ENCODE measurements around the gene SH3PXD2B. TPM values are rescaled to one million over a fixed set of nuclear protein-coding genes. Genes with fewer than 3 reads are reported as not detected.
"Not testable (repeated sequence)": the region's sequence is repeated elsewhere in the genome, so short reads cannot be mapped to it uniquely, and the experiment has no call there.

Gene SH3PXD2B
- total RNA-seq, 1 experiment from 2014 or later = 27.5 TPM

- POLR2A ChIA-PET = no interaction called here
- BruUV-seq (replicated peaks) = no TSS peak
- TF ChIP-seq CTCF (IDR thresholded peaks at IDR 0.05 in 2 of 3, conservative IDR thresholded peaks at IDR 0.05 in 1 of 3; ENCODE audit: borderline replicate concordance in 1 of 3, insufficient read depth in 1 of 3, low read depth in 2 of 3, low read length in 2 of 3) = no peak
- no peak for TF ChIP-seq ATF3 (IDR thresholded peaks at IDR 0.05)
- no peak for TF ChIP-seq EZH2 (IDR thresholded peaks at IDR 0.05)
- TF ChIP-seq ZBTB33 (IDR thresholded peaks at IDR 0.05; ENCODE audit: extremely low read depth, insufficient replicate concordance, low read length) = no peak
- no peak for TF ChIP-seq EGR1 (IDR thresholded peaks at IDR 0.05; ENCODE audit: low read depth)
- TF ChIP-seq YY1 (IDR thresholded peaks at IDR 0.05; ENCODE audit: extremely low read depth, insufficient replicate concordance, low read depth, low read length) = no peak
- no peak for TF ChIP-seq FOSL1 (IDR thresholded peaks at IDR 0.05; ENCODE audit: low read depth)
- no peak for TF ChIP-seq CBX3 (IDR thresholded peaks at IDR 0.05; ENCODE audit: low read depth)
- no peak for TF ChIP-seq ZNF274 (IDR thresholded peaks at IDR 0.05; ENCODE audit: low read depth, low read length)
- no peak for TF ChIP-seq RAD21 (IDR thresholded peaks at IDR 0.05; ENCODE audit: low read depth)
- RAD21 ChIA-PET (ENCODE audit: low non-redundant PET in 1 of 2, low total read pairs in 2 of 2, uncharacterized antibody in 2 of 2, unreplicated experiment in 2 of 2) = no interaction called here
- no peak for ATAC-seq
- no peak overlapping the region for H3K4me3 ChIP-seq (replicated peaks in 1 of 2; ENCODE audit: low read depth in 1 of 2, low read length in 2 of 2)
- no peaks in the 10 kb centered on the region for H3K9me2 ChIP-seq (ENCODE audit: insufficient read depth)
- no peaks in the 10 kb centered on the region for H3K4me1 ChIP-seq (ENCODE audit: control insufficient read depth in 1 of 2, insufficient read depth in 2 of 2, low read length in 2 of 2)
- no peaks in the 10 kb centered on the region for H3K9me3 ChIP-seq (ENCODE audit: control insufficient read depth in 1 of 2, insufficient read depth in 1 of 2, low read depth in 1 of 2, low read length in 2 of 2)
- CTCF ChIA-PET = no interaction called here
- no peak for DNase-seq (ENCODE audit: low read depth, low spot score)
- no peaks in the 10 kb centered on the region for H3K27me3 ChIP-seq (ENCODE audit: insufficient read depth, low read length)
- no peak overlapping the region for H3K27ac ChIP-seq (ENCODE audit: low read depth, low read length)
- H3K36me3 ChIP-seq (ENCODE audit: control insufficient read depth in 1 of 2, insufficient read depth in 2 of 2, low read length in 2 of 2) = peaks cover 0 to 10% of the 10 kb centered on the region in 2 experiments; a peak in 2 of 4 replicates
- no peak overlapping the region for H3K4me2 ChIP-seq (ENCODE audit: low read length)
- no peak overlapping the region for H2AFZ ChIP-seq (ENCODE audit: low read depth, low read length, poor library complexity, severe bottlenecking)
- intact Hi-C loops (cut with micrococcal nuclease) = no loop called here
- H4K20me1 ChIP-seq (ENCODE audit: insufficient read depth) = no peaks in the 10 kb centered on the region
- H3K79me2 ChIP-seq (ENCODE audit: insufficient read depth, low read length) = no peaks in the 10 kb centered on the region
- H3K9ac ChIP-seq (ENCODE audit: low read length) = no peak overlapping the region
Measured at GRCh38 chr5:172353271-172353812, 101.0 kb downstream of the SH3PXD2B start.

- H2AFZ ChIP-seq (ENCODE audit: low read depth, low read length, poor library complexity, severe bottlenecking); POLR2A ChIA-PET; H3K9ac ChIP-seq (ENCODE audit: low read length); H3K9me2 ChIP-seq (ENCODE audit: insufficient read depth); H3K27me3 ChIP-seq (ENCODE audit: insufficient read depth, low read length); H3K4me3 ChIP-seq (replicated peaks in 1 of 2; ENCODE audit: low read depth in 1 of 2, low read length in 2 of 2); CTCF ChIA-PET; H4K20me1 ChIP-seq (ENCODE audit: insufficient read depth); intact Hi-C loops (cut with micrococcal nuclease); H3K4me2 ChIP-seq (ENCODE audit: low read length); RAD21 ChIA-PET (ENCODE audit: low non-redundant PET in 1 of 2, low total read pairs in 2 of 2, uncharacterized antibody in 2 of 2, unreplicated experiment in 2 of 2); DNase-seq (ENCODE audit: low read depth, low spot score); H3K27ac ChIP-seq (ENCODE audit: low read depth, low read length); ATAC-seq; BruUV-seq (replicated peaks); H3K9me3 ChIP-seq (ENCODE audit: control insufficient read depth in 1 of 2, insufficient read depth in 1 of 2, low read depth in 1 of 2, low read length in 2 of 2); H3K4me1 ChIP-seq (ENCODE audit: control insufficient read depth in 1 of 2, insufficient read depth in 2 of 2, low read length in 2 of 2); H3K79me2 ChIP-seq (ENCODE audit: insufficient read depth, low read length): not testable (repeated sequence)
- peaks cover 0 to 13% of the 10 kb centered on the region in 2 experiments; a peak in 2 of 4 replicates for H3K36me3 ChIP-seq (ENCODE audit: control insufficient read depth in 1 of 2, insufficient read depth in 2 of 2, low read length in 2 of 2)
Measured at GRCh38 chr5:172352526-172352925, 101.8 kb downstream of the SH3PXD2B start.

All from HCT116 (cell line).